Activated CD4-positive, alpha-beta memory T cell treated with anti-CD3 and anti-CD28 coated beads, Interleukin-2, amount 10 ng/mL, durations not matched to agents 7 days and 5 days (primary cell): Measurements from ENCODE around the gene TCF7L1. TPM values are rescaled to one million over a fixed set of nuclear protein-coding genes. Genes with fewer than 3 reads are reported as not detected.
"Not testable (repeated sequence)": the region's sequence is repeated elsewhere in the genome, so short reads cannot be mapped to it uniquely, and the experiment has no call there.

ENCODE experiments used
- CTCF ChIA-PET: fragments of 350-600 bp; sonication (Branson Sonifier 250); formaldehyde crosslinking; loops from one replicate; lab custom pipeline; 2021; ENCODE audit warnings: antibody characterized with exemption, inconsistent platforms; lab: Charles Lee
- POLR2A ChIA-PET: fragments of 350-600 bp; sonication (Branson Sonifier 250); formaldehyde crosslinking; loops from one replicate; lab custom pipeline; 2021; ENCODE audit warnings: antibody characterized with exemption; lab: Charles Lee
- DNase-seq: peaks from one replicate; pipeline ENCODE4 v3.0.0-alpha.2; 2020
- H3K27ac Mint-ChIP-seq: one replicate; pipeline ENCODE4 v1.8.0; 2021; ENCODE audit warnings: mild to moderate bottlenecking, mixed read lengths
- H3K27me3 Mint-ChIP-seq: one replicate; pipeline ENCODE4 v1.8.0; 2021; ENCODE audit warnings: mixed read lengths
- H3K36me3 Mint-ChIP-seq: one replicate; pipeline ENCODE4 v1.8.0; 2021; ENCODE audit warnings: low read depth, mixed read lengths
- H3K4me1 Mint-ChIP-seq: one replicate; pipeline ENCODE4 v1.8.0; 2021; ENCODE audit warnings: mixed read lengths
- H3K4me3 Mint-ChIP-seq: one replicate; pipeline ENCODE4 v1.8.0; 2021; ENCODE audit warnings: mild to moderate bottlenecking, mixed read lengths
- H3K9me3 Mint-ChIP-seq: one replicate; pipeline ENCODE4 v1.8.0; 2021; ENCODE audit warnings: mixed read lengths
- total RNA-seq, 2 experiments: library from RNA; stranded (reverse); gene quantifications; one replicate each; pipeline ENCODE4 v1.2.3, GENCODE V29; 2021

The TCF7L1 gene
- total RNA-seq, 2 experiments from 2014 or later = 0.08 TPM; not detected in 1

DNA sequence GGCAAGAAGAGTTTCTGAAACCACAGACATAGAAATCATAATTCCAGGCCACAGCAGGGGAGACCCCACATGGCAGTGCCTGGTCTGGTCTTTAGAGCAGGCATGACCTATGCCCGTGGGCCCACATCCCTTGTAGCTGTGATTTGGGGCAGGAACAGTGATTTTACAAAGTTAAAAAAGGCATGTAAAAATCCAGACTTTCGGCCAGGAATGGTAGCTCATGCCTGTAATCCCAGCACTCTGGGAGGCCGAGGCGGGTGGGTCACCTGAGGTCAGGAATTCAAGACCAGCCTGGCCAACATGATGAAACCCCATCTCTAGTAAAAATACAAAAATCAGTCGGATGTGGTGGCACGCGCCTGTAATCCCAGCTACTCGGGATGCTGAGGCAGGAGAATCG, 78.4 kb downstream of the TCF7L1 start:
- H3K36me3 Mint-ChIP-seq, CTCF ChIA-PET, H3K27ac Mint-ChIP-seq, H3K4me3 Mint-ChIP-seq, DNase-seq, H3K9me3 Mint-ChIP-seq, H3K4me1 Mint-ChIP-seq, POLR2A ChIA-PET: not testable (repeated sequence)
- H3K27me3 Mint-ChIP-seq = peaks cover 43% of the 10 kb centered on the region

DNA sequence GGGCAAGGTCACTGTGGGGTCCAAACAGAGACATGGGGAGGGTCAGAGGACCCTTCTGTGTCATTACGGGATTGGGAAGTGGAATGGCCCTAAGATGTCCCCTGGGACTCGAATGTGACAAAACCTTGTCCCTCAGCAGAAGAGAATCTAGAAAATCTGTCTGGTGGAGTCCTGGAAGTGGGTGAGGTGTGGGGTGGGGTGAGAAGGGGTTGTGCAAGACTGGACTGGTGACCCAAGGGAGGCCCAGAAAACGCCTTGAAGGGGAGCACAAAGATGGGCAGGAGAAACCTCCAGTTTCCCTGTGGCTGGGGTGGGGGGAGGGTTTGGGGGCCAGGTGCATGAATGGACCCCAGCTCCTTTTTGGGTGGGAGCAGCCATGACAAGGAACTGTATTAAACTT, 79.6 kb downstream of the TCF7L1 start:
- Mint-ChIP-seq H3K4me1 (peaks cover 2% of the 10 kb centered on the region), H3K27ac (no peak overlapping the region), H3K27me3 (peaks cover 46% of the 10 kb centered on the region), H3K4me3 (no peak overlapping the region), H3K36me3 (no peaks in the 10 kb centered on the region), H3K9me3 (no peaks in the 10 kb centered on the region)
- ChIA-PET POLR2A (no interaction called here), CTCF (no interaction called here)
- DNase-seq = no peak

DNA sequence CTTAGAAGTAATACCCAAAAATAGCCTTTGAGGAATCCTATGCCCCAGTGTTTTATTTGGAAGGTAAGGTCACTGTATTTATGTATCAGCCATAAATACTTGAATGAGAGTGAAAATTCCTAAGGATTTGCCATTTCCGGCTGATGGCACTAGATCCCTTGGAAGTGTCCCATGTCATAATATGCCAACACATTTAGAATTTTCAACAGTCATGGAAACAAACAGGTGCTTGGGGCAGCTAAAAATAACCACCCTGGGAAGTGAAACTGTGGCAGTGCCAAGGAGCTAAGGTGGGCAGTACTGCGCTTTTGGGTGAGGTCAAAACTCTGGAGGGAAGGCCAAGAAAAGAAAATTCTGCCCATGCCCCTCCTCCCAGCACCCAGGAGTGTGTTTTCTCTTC, 80.2 kb downstream of the TCF7L1 start:
- Mint-ChIP-seq H3K36me3 (no peaks in the 10 kb centered on the region), H3K9me3 (no peaks in the 10 kb centered on the region), H3K4me1 (peaks cover 2% of the 10 kb centered on the region), H3K4me3 (no peak overlapping the region), H3K27ac (no peak overlapping the region), H3K27me3 (peaks cover 42% of the 10 kb centered on the region)
- ChIA-PET CTCF (no interaction called here), POLR2A (no interaction called here)
- DNase-seq = no peak

DNA sequence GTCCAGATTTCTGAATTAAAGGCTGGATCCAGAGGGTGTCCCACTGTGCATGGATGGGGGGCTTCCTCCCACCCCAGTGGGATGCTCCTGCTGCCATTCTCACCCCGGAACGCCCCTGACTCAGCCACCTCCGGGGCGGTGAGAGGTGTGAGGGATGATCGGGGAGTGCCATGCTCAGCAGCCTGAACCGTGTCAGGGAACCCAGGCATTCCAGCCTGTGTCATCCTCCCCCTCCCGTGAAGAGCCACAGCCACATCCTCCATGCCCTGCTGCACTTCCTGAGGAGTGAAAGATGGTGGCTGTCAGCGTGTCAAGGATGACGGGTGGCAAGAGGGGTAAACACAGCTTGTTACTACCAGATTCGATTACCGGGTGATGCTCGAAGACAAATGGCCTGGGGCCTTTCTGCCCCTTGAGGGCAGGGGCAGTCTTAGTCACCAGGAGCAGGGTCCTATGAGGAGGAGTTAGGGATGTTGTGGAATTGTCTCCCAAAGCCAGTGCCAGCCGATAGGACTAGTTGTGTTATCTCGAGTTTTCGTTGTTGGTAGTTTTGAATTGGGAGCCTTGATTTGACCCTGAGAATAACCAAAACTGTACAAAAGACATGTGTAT, 80.8 kb downstream of the TCF7L1 start:
- H3K4me3 Mint-ChIP-seq = no peak overlapping the region
- H3K4me1 Mint-ChIP-seq = peaks cover 2% of the 10 kb centered on the region
- no peaks in the 10 kb centered on the region for H3K9me3 Mint-ChIP-seq
- DNase-seq = no peak
- no peaks in the 10 kb centered on the region for H3K36me3 Mint-ChIP-seq
- ChIA-PET POLR2A (no interaction called here), CTCF (no interaction called here)
- peaks cover 41% of the 10 kb centered on the region for H3K27me3 Mint-ChIP-seq
- no peak overlapping the region for H3K27ac Mint-ChIP-seq

DNA sequence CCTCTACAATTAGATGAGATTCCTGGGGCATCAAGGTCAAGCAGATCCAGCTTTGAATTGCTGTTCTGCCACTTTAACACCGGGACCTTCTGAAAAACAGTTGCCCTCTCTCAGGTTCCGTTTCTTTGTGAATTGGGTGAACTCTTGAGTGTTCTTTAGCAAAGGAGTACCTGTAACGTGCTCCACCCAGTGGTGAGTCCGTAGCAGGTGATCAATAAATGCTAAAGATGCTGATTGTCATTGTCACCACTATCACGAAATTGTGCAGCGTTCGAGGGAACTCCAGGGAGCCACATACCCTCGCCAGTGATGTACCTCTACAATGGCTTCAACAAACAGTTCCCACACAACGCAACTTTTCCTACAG, 81.9 kb downstream of the TCF7L1 start:
- DNase-seq = no peak
- H3K4me3 Mint-ChIP-seq = no peak overlapping the region
- CTCF ChIA-PET = no interaction called here
- peaks cover 44% of the 10 kb centered on the region for H3K27me3 Mint-ChIP-seq
- H3K36me3 Mint-ChIP-seq = no peaks in the 10 kb centered on the region
- peaks cover 2% of the 10 kb centered on the region for H3K4me1 Mint-ChIP-seq
- H3K27ac Mint-ChIP-seq = no peak overlapping the region
- POLR2A ChIA-PET = no interaction called here
- no peaks in the 10 kb centered on the region for H3K9me3 Mint-ChIP-seq

DNA sequence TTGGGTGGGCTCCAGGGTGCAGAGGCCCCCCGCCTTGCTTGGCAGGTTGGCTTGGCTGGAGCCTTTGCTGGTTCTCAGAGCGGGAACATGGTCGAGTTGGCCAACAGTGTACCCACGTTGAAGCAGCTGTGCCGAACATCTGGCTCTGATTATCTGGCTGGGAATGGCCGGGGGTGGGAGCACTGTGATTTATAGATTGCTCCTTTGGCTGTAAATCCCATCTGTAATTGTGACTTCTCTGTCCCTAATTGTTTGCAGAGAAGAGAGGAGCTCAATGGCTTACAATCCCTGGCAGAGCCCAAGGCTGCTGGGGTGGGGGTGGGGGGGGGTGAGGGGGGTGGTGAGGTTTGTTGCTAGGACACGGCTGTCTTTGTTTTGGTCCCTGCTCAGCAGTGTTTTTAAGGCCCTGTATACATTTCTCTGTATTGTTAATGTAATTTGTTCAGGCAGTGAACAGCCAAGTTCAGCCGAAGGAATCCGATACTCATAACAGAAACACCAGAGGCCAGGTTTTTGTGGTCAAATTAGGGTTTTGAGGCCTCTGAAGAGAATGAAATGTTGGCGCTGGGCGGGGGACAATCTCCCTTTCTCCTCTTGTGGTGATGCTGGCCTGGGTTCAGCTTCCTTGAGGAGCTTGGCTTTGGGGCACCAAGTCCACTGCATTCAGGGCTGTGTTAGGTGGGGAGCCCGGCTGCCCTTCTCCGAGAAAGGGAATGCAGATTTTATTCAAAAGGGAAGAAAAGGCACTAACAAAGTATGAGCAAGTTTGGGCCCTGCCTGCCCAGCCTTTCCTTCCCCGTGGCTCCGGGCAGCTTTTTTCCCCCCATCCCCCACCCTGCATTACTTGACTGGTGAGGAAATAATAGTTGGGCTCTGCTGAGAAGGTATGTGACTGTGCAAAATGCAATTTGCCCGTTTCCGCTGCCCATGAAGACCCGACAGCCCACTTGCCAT, 82.5 kb downstream of the TCF7L1 start:
- CTCF ChIA-PET = no interaction called here
- Mint-ChIP-seq H3K27ac (no peak overlapping the region), H3K27me3 (peaks cover 41% of the 10 kb centered on the region)

DNA sequence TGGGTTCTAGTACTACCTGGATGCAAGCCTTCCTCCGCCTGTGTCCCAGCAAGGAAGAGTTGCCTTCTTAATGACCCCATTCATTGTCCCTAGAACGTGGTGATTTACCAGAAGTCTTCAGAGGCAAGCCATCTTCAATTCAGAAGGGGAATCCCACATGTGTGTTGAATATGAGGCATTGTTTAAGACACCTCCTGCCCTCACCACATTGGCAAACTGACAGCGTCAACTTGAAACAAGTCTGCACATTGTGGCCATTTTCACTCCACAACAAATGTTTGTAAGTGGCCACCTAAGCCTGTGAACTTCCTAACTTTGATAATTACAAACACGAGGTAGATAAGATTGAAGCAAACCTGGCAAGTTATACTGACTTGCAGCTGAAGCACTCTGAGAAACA, 83.7 kb downstream of the TCF7L1 start:
- Mint-ChIP-seq H3K27me3 (peaks cover 45% of the 10 kb centered on the region), H3K4me3 (no peak overlapping the region), H3K4me1 (peaks cover 2% of the 10 kb centered on the region), H3K27ac (no peak overlapping the region), H3K36me3 (no peaks in the 10 kb centered on the region), H3K9me3 (no peaks in the 10 kb centered on the region)
- DNase-seq = no peak
- ChIA-PET CTCF (no interaction called here), POLR2A (no interaction called here)

More for the DNA sequence above, 82.5 kb downstream of the TCF7L1 start:
- no peaks in the 10 kb centered on the region for H3K9me3 Mint-ChIP-seq
- no peak overlapping the region for H3K4me3 Mint-ChIP-seq
- no peaks in the 10 kb centered on the region for H3K36me3 Mint-ChIP-seq
- POLR2A ChIA-PET = no interaction called here
- peaks cover 2% of the 10 kb centered on the region for H3K4me1 Mint-ChIP-seq
- no peak for DNase-seq

DNA sequence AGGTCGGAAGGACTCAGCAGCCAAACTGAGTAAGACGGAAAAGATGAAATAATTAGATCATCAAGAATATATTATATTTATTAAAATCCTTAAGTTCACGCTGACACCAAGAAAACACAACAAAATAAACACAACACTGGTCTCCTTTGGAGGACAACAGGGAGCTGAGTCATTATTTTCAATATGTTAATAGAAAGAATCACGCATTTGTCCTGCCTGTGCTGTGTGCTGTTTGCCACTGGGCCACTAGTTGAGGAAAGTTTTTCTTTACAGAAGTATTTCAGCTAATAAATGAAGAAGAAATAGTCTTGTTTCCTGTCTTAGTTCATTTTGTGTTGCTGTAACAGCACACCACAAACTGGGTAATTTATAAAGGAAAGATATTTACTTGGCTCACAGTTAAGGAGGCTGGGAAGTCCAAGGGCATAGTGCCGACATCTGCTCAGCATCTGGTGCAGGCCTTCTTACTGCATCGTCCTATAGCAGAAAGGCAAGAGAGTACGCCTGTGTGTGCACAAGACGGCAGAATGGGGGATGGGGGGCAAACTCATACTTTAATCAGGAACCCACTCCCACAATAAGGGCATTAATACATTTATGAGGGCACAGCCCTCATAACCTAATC, 88.0 kb downstream of the TCF7L1 start:
- CTCF ChIA-PET = interaction anchor here (0.8 to 1.2 kb wide), 2 partner anchors 8 to 46 kb away, joined by 4 read pairs; no protein-coding TSS in a partner anchor
- H3K4me3 Mint-ChIP-seq = no peak overlapping the region

DNA sequence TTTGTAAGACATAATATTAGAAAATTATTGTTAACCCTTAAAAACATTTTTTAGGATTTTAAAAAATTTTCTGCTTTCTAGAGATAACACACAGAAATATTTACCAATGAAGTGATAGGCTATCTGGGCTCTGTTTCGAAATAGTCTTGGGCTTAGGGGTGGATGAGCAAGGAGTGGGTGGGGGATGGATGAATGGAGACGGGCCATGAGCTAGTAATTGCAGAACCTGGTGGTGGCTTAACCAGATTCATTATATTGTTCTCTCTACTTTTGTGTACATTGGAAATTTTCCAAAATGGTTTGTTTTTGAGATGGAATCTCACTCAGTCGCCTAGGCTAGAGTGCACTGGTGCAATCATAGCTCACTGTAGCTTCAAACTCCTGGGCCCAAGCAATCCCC, 89.6 kb downstream of the TCF7L1 start:
- Mint-ChIP-seq H3K27me3 (peaks cover 35% of the 10 kb centered on the region), H3K4me1 (no peaks in the 10 kb centered on the region), H3K27ac (no peak overlapping the region), H3K36me3 (no peaks in the 10 kb centered on the region), H3K4me3 (no peak overlapping the region), H3K9me3 (no peaks in the 10 kb centered on the region)
- ChIA-PET POLR2A (no interaction called here), CTCF (interaction anchor here (0.7 kb wide), 1 partner anchor 63 kb away, joined by 3 read pairs; no protein-coding TSS in a partner anchor)
- no peak for DNase-seq

More for the DNA sequence above, 88.0 kb downstream of the TCF7L1 start:
- no peak for DNase-seq
- Mint-ChIP-seq H3K9me3 (no peaks in the 10 kb centered on the region), H3K27me3 (peaks cover 41% of the 10 kb centered on the region), H3K36me3 (no peaks in the 10 kb centered on the region), H3K27ac (no peak overlapping the region), H3K4me1 (peaks cover 2% of the 10 kb centered on the region)
- POLR2A ChIA-PET = no interaction called here

DNA sequence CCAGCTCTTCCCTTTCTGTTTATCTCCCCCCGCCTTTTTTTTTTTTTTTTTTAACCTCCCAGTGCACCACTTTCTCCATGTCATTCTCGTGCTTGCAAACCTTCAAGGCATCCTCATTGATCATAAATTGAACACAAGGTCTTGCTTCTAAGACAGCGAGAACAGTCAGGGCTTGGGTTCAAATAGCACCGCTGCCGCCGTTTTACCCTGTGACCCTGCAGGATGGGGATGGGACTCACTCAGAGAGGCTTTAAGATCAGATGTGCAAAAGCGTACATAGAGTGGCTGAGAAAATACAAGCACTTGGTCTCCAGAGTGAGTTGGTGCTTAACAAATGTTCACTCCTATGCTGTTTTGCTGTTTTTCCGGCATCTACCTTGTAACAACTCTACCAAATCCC, 93.6 kb downstream of the TCF7L1 start:
- no peaks in the 10 kb centered on the region for H3K36me3 Mint-ChIP-seq
- H3K9me3 Mint-ChIP-seq = no peaks in the 10 kb centered on the region
- H3K4me3 Mint-ChIP-seq = no peak overlapping the region
- H3K27me3 Mint-ChIP-seq = peaks cover 31% of the 10 kb centered on the region
- POLR2A ChIA-PET = no interaction called here
- CTCF ChIA-PET = no interaction called here
- no peaks in the 10 kb centered on the region for H3K4me1 Mint-ChIP-seq
- no peak for DNase-seq
- no peak overlapping the region for H3K27ac Mint-ChIP-seq

DNA sequence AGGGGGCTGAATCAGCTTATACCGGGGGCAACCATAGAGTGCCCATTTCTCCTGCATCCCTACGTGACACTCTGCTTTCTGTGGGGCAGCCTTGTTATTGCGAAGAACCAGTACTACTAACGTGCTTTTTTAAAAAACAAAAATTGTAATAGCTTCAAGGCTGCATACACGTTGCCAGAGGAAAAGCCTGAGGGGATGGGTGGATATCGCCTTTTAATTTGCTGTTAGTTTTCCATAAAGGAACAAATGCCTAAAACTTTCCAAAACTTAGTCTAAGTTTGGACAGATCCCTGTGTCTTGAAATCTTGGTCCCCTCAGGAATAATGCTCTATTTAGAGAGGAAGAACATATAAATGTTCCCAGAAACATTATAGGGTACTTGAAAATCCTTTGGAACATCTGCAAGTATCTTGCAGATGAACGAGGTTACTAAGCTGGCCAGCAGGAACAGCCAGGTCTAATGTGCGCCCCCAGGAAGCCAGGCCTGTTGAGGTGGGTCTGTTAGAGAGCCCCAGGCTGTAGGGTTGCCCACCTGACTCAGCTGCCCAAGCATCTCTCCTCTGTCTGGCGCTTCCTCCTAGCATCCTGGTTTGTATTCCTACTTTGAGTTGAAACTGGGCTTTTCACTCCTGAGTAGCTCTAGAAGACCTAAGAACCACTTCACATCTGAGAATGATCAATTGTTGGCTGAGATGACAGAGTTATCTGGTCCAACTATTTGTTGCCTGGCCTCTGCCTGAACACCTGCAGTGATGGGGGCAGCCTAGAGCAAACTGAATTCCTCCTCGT, 97.7 kb downstream of the TCF7L1 start:
- no peaks in the 10 kb centered on the region for H3K36me3 Mint-ChIP-seq
- no peak overlapping the region for H3K4me3 Mint-ChIP-seq
- H3K9me3 Mint-ChIP-seq = no peaks in the 10 kb centered on the region
- CTCF ChIA-PET = interaction anchor here (0.6 to 1.3 kb wide), 2 partner anchors 54 to 126 kb away, joined by 3 to 4 read pairs; no protein-coding TSS in a partner anchor
- no peak overlapping the region for H3K27ac Mint-ChIP-seq
- H3K4me1 Mint-ChIP-seq = no peaks in the 10 kb centered on the region
- POLR2A ChIA-PET = no interaction called here
- no peak for DNase-seq
- peaks cover 22% of the 10 kb centered on the region for H3K27me3 Mint-ChIP-seq

DNA sequence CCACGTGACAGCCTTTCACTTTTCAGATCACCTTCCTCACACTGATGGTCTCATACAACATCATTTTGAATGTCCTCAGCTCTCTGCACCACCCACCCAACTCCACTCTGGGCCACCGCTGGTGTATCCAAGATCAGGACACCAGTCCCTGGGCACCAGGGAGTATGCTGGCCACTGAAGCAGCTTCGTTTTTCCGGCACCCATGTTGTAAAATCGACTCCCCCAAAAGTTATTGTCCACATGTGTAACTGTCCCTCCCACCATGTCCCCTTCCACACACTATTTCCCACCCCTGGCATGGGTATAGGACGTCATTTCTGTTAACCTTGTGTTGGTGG, 98.2 kb downstream of the TCF7L1 start:
- H3K27ac Mint-ChIP-seq = no peak overlapping the region
- no peaks in the 10 kb centered on the region for H3K9me3 Mint-ChIP-seq
- CTCF ChIA-PET = interaction anchor here (0.6 to 1.3 kb wide), 2 partner anchors 54 to 126 kb away, joined by 3 to 4 read pairs; no protein-coding TSS in a partner anchor
- no peaks in the 10 kb centered on the region for H3K4me1 Mint-ChIP-seq
- H3K36me3 Mint-ChIP-seq = no peaks in the 10 kb centered on the region
- POLR2A ChIA-PET = no interaction called here
- H3K27me3 Mint-ChIP-seq = peaks cover 18% of the 10 kb centered on the region
- DNase-seq = no peak
- no peak overlapping the region for H3K4me3 Mint-ChIP-seq

DNA sequence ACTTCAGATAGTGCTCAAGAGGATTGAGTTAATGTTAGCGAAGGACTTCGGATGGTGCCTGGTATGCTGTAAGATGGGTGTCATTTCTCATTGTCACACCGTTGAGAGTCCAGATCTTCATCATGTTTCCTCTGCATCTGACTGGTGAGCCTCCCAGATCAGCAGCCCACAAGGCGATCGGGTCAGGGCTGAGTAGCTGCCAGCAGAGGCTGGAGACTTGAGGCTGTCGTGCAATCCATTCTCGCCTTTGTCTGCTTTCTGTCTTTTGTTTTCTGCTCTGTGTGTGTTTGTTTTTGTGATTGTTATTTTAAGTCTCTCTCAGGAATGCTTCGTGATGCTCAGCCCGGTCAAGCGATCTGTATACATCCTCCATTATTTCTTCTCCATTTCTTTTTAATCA, 98.8 kb downstream of the TCF7L1 start:
- DNase-seq = no peak
- POLR2A ChIA-PET = no interaction called here
- Mint-ChIP-seq H3K27me3 (peaks cover 16% of the 10 kb centered on the region), H3K36me3 (no peaks in the 10 kb centered on the region), H3K4me1 (no peaks in the 10 kb centered on the region), H3K4me3 (no peak overlapping the region), H3K27ac (no peak overlapping the region), H3K9me3 (no peaks in the 10 kb centered on the region)
- CTCF ChIA-PET = no interaction called here
